HG03342 (cell line): ENCODE measurements around the gene ABLIM1.

Experiments
- ATAC-seq: cut with Tn5 transposase; IDR thresholded peaks from one replicate; pipeline ENCODE4 v1.9.1; 2021; ENCODE audit warnings: mild to moderate bottlenecking, moderate library complexity; ENCODE audit not compliant: unreplicated experiment

The ABLIM1 gene

GRCh38 chr10:114680543-114681117 lies 22.6 kb upstream of the ABLIM1 start:
- no peak for ATAC-seq

DNA sequence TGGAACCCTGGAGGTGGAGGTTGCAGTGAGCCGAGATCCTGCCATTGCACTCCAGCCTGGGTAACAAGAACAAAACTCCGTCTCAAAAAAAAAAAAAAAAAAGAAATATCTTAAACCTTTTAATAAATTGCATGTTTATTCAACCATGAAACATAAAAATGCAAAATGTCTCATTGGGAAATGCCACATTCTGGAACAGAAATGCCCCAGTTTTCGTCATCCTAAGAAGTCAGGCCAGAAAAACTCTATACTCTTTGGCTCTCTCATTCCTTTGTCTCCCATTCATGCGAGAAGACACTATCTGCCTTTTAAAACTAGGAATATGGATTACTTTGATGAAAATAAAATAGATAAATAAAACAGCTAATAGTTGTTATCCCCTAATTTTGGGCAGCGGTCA lies 21.5 kb upstream of the ABLIM1 start:
- no peak for ATAC-seq

DNA sequence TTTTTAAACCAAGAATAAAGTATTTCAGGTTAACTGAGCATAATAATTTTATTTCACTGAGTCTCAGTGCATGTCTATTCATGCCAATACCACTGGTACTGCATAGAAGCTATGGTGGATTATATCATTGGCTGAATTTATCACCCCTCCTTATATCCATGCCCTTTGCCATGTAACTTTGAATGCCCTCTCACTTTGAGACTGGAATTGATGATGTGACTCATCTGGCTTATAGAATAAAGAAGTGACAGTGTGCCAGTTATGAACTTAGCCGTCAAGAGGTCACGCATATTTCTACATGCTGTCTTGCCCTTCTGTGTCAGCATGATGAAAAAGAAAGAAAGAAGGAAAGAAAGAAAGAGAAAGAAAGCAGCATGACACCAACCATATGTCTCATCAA lies 20.7 kb upstream of the ABLIM1 start:
- ATAC-seq: no peak

- ATAC-seq: no peak
Measured at GRCh38 chr10:114678336-114678735, 20.3 kb upstream of the ABLIM1 start.

GRCh38 chr10:114674346-114674745 lies 16.3 kb upstream of the ABLIM1 start:
- no peak for ATAC-seq

GRCh38 chr10:114669648-114670047 lies 11.6 kb upstream of the ABLIM1 start:
- ATAC-seq: no peak

- ATAC-seq: no peak
Measured at GRCh38 chr10:114668375-114669080, 10.5 kb upstream of the ABLIM1 start.

DNA sequence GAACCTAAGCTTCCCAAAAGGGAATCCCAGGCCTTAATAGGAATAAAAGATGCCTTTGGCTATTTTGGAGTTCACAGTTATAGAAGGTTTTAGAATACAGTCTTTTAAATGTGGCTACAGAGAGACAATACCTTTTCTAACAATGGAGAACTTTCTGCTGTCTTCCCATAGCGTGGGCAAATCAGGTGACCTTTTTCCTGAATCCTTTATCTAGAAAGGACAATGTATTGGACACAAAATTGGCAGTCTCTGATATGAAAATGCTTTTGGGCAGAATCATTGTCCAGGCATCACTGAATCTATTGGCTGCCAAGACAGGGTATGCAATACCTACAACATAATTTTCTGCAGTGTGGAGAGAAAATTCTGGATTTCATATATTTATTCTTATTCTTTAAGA lies 7.8 kb upstream of the ABLIM1 start:
- ATAC-seq: no peak

DNA sequence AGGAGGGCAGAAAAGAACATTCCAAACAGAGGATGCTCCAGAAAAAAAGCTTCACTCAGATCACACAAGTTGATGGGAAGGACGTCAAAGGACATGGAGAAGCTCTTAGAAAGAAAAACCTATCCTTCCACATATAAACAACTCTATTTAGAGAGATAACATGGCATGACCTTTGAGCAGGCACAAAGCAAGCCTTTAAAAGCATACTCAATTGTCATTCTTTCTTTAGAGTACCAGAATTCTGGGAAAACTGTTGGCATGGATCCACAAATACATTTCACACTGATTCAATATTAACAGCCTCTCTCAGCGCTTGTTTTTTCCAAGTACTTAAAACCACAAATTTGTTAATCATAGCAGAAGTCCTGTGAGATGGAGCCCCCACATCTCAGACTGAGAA lies 7.3 kb upstream of the ABLIM1 start:
- ATAC-seq: no peak

DNA sequence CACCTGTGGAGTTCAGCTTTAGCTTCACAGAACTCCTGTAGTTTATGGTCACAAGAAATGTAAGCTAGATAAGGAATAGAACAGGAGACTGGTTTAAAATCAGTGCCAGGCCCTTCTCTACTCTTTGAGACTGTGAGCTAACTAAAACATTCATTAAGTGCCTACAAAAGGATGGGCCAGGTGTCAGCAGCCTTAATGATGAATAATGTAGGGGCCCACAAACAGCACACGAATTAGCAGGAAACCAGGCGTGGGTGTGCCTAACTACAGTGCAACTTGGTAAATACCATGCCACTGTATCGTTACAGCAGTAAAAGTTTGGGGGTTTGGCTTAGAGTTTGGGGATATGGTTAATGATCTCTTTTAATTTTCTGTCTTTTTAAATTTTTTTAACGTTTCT lies 6.1 kb upstream of the ABLIM1 start:
- no peak for ATAC-seq

GRCh38 chr10:114663626-114664025 lies 5.6 kb upstream of the ABLIM1 start:
- no peak for ATAC-seq

- no peak for ATAC-seq
Measured at GRCh38 chr10:114662646-114663217, 4.7 kb upstream of the ABLIM1 start.

DNA sequence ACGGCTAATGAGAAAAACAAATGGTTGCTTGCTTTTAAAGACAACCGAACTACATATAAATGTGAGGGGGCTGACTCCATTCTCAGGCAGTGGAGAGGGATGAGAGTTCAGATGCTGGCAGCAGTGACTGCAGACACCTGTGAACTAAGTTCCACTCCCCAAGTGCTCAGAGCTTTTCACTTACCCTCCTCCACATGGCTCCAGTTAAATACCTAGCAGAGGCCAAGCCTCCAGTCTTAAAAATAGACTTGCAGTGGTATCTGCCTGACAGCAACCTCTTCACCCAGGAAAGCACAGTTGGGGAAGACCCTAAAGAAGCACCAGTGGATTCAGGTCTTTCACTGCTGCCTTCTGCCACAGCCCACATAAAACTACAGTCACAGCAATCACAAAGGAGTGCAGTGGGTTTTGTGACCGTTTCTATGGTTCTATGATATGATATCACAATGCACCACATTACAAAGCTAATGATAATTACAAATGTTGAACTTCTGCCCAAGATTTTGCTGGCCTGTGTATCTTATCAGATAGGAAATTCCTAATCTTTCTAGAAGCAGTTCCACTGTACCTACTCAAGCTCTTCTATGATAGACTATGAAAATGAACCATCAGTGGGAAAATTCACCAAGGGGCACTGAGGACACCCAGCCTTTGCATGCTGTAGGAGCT lies 3.3 kb upstream of the ABLIM1 start:
- no peak for ATAC-seq

DNA sequence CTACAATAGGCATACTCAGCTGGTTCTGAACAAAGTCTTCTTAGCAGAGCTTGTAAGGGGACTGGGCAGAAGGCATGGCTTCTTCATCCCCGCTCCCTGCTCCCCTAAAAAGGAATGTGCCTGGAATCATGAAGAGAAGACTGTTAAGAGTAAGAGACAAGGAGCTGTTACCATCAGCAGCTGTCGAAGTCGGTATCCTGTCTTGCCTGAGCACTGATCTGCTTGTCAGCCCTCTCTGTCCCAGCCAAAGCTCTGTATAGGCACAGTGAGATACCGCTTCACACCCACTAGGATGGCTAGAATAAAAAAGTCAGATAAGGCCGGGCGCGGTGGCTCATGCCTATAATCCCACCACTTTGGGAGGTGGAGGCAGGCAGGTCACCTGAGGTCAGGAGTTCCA lies 2.4 kb downstream of the ABLIM1 start:
- no peak for ATAC-seq

- ATAC-seq: no peak
Measured at GRCh38 chr10:114654822-114655575, 3.1 kb downstream of the ABLIM1 start.

GRCh38 chr10:114653926-114654325 lies 4.1 kb downstream of the ABLIM1 start:
- no peak for ATAC-seq

DNA sequence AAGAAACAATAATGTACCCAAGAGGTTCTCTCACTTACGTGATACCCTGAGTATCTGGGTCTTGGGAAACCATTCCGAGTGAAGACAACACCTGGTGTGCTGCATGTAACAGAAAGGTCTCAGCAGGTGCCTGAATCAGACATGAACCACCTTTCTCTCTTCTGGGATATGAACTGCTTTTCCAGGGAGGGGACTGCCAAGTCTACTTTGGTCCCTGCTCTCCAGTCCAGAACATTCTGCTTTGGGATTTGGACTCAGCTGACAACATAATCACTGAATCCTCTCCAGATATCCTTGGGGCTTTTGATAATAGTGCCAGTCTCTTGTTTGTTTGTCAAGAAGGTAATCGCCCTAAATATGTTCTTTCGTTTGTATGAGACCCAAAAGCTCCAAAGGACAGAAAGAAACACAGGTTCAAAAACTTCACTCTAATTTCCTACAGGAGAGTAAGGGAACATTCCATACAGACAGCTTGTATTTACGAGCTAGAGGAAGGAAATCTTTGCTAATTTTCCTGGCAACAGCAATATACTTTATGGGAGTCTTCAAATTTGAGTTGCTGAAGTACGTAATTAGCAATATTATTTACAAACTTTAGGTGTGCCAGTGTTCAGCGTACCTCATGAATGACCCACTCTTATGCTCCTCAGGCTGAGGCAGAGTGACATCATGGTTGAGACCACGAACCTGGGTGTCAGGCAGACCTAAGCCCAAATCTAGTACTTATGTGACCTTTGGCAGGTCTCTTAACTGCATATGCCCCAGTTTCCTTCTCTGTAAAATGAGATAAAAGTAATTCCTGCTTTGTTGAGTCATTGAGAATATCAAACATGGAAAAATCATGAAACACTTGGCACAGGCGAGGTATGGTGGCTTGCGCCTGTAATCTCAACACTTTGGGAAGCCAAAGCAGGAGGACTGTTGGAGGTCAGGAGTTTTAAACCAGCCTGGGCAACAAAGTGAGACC lies 5.4 kb downstream of the ABLIM1 start:
- no peak for ATAC-seq

GRCh38 chr10:114650831-114651230 lies 7.2 kb downstream of the ABLIM1 start:
- ATAC-seq: no peak

GRCh38 chr10:114650266-114650665 lies 7.8 kb downstream of the ABLIM1 start:
- no peak for ATAC-seq

DNA sequence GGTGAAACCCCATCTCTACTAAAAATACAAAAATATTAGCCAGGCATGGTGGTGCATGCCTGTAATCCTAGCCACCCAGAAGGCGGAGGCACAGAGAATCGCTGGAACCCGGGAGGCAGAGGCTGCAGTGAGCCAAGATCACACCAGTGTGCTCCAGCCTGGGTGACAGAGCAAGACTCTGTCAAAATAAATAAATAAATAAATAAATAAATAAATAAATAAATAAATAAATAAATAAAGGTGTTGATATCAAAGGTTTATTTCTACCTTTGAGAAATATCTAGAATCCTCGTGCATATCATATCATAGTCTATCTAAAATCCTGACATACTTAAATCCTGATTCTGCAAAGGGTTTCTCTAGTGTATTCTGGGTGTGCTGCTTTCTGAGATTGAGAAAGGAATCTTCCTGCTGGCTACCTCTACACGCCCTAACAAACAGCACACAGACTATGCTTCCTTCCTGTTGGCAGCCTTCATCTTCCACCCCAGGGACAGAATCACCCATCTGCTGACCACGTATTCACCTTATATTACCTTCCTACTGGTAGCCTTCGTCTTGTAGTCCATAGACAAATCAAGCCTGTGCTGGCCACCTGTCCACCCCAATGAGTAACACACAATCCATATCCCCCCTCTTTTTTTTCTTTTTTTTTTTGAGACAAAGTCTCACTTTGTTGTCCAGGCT lies 8.7 kb downstream of the ABLIM1 start:
- no peak for ATAC-seq
